ENCODE results near the gene BRD4. TPM values are rescaled to one million over a fixed set of nuclear protein-coding genes. Genes with fewer than 3 reads are reported as not detected.
"Not testable (repeated sequence)": the region's sequence is repeated elsewhere in the genome, so short reads cannot be mapped to it uniquely, and the experiment has no call there.

BRD4 gene
- total RNA-seq, 1 donor from 2014 or later, result 136 TPM

- no peaks in the 10 kb centered on the region for H3K27me3 Mint-ChIP-seq (ENCODE audit: unreplicated experiment)
- no peak for DNase-seq (ENCODE audit: low spot score)
- TF ChIP-seq CTCF (IDR thresholded peaks at IDR 0.05; ENCODE audit: unreplicated experiment), result no peak
- H3K36me3 Mint-ChIP-seq (ENCODE audit: low read depth, unreplicated experiment), result no peaks in the 10 kb centered on the region
- no peaks in the 10 kb centered on the region for H3K4me1 Mint-ChIP-seq (ENCODE audit: unreplicated experiment)
- H3K27ac Mint-ChIP-seq (ENCODE audit: unreplicated experiment), result no peak overlapping the region
- no peaks in the 10 kb centered on the region for H3K9me3 Mint-ChIP-seq (ENCODE audit: unreplicated experiment)
- H3K4me3 Mint-ChIP-seq (ENCODE audit: unreplicated experiment), result no peak overlapping the region
These were observed 7.7 kb upstream of the BRD4 start for GRCh38 chr19:15340086-15340485.

- Mint-ChIP-seq H3K36me3 (ENCODE audit: low read depth, unreplicated experiment) (peaks cover 4% of the 10 kb centered on the region), H3K9me3 (ENCODE audit: unreplicated experiment) (no peaks in the 10 kb centered on the region), H3K4me1 (ENCODE audit: unreplicated experiment) (peaks cover 4% of the 10 kb centered on the region), H3K27ac (ENCODE audit: unreplicated experiment) (no peak overlapping the region), H3K4me3 (ENCODE audit: unreplicated experiment) (no peak overlapping the region), H3K27me3 (ENCODE audit: unreplicated experiment) (peaks cover 9% of the 10 kb centered on the region)
- no peak for TF ChIP-seq CTCF (IDR thresholded peaks at IDR 0.05; ENCODE audit: unreplicated experiment)
- no peak for DNase-seq (ENCODE audit: low spot score)
These were observed 4.9 kb upstream of the BRD4 start for GRCh38 chr19:15337202-15337601.

- H3K4me3 Mint-ChIP-seq (ENCODE audit: unreplicated experiment); H3K36me3 Mint-ChIP-seq (ENCODE audit: low read depth, unreplicated experiment); DNase-seq (ENCODE audit: low spot score); H3K9me3 Mint-ChIP-seq (ENCODE audit: unreplicated experiment); H3K4me1 Mint-ChIP-seq (ENCODE audit: unreplicated experiment); H3K27ac Mint-ChIP-seq (ENCODE audit: unreplicated experiment): not testable (repeated sequence)
- peaks cover 11% of the 10 kb centered on the region for H3K27me3 Mint-ChIP-seq (ENCODE audit: unreplicated experiment)
These were observed 3.7 kb upstream of the BRD4 start for GRCh38 chr19:15335992-15336391.

- Mint-ChIP-seq H3K36me3 (ENCODE audit: low read depth, unreplicated experiment) (peaks cover 9% of the 10 kb centered on the region), H3K27ac (ENCODE audit: unreplicated experiment) (peak overlapping the region; percentile 99), H3K27me3 (ENCODE audit: unreplicated experiment) (peaks cover 20% of the 10 kb centered on the region), H3K9me3 (ENCODE audit: unreplicated experiment) (no peaks in the 10 kb centered on the region), H3K4me3 (ENCODE audit: unreplicated experiment) (peak overlapping the region; percentile 99), H3K4me1 (ENCODE audit: unreplicated experiment) (peaks cover 31% of the 10 kb centered on the region)
- DNase-seq (ENCODE audit: low spot score), result peak; percentile 54
- no peak for TF ChIP-seq CTCF (IDR thresholded peaks at IDR 0.05; ENCODE audit: unreplicated experiment)
These were observed 674 bp downstream of the BRD4 start for GRCh38 chr19:15331419-15332310.

GRCh38 chr19:15330801-15331418, 1.4 kb downstream of the BRD4 start:
- H3K9me3 Mint-ChIP-seq (ENCODE audit: unreplicated experiment), result no peaks in the 10 kb centered on the region
- H3K36me3 Mint-ChIP-seq (ENCODE audit: low read depth, unreplicated experiment), result peaks cover 9% of the 10 kb centered on the region
- H3K4me3 Mint-ChIP-seq (ENCODE audit: unreplicated experiment), result peak overlapping the region; percentile 99
- no peak for TF ChIP-seq CTCF (IDR thresholded peaks at IDR 0.05; ENCODE audit: unreplicated experiment)
- peaks cover 32% of the 10 kb centered on the region for H3K4me1 Mint-ChIP-seq (ENCODE audit: unreplicated experiment)
- H3K27ac Mint-ChIP-seq (ENCODE audit: unreplicated experiment), result peak overlapping the region; percentile 99
- peaks cover 20% of the 10 kb centered on the region for H3K27me3 Mint-ChIP-seq (ENCODE audit: unreplicated experiment)
- no peak for DNase-seq (ENCODE audit: low spot score)
